Activated T-cell treated with anti-CD3 and anti-CD28 coated beads, Interleukin-2, amount 50 U/mL, for 4 hours (primary cell): ENCODE measurements around the gene HOXC4. TPM values are rescaled to one million over a fixed set of nuclear protein-coding genes. Genes with fewer than 3 reads are reported as not detected.
A peak's percentile ranks its signal among the peaks of the same experiment; 100 is the strongest.

Experiments
- ATAC-seq, 2 donors: fragments of 200-7000 bp; cut with Tn5 transposase; one replicate each; pipeline ENCODE4 v1.10.0; 2021
- DNase-seq: peaks from one replicate; pipeline ENCODE4 v3.0.0-alpha.2; 2020
- H3K27me3 Mint-ChIP-seq: one replicate; pipeline ENCODE4 v1.8.0; 2021; ENCODE audit warnings: low read depth, mixed read lengths
- H3K36me3 Mint-ChIP-seq: one replicate; pipeline ENCODE4 v1.8.0; 2022; ENCODE audit warnings: mixed read lengths; ENCODE audit not compliant: insufficient read depth
- H3K4me1 Mint-ChIP-seq: one replicate; pipeline ENCODE4 v1.8.0; 2021; ENCODE audit warnings: low read depth, mixed read lengths
- H3K4me3 Mint-ChIP-seq: one replicate; pipeline ENCODE4 v1.8.0; 2021; ENCODE audit warnings: mild to moderate bottlenecking, moderate library complexity, mixed read lengths
- H3K9me3 Mint-ChIP-seq: one replicate; pipeline ENCODE4 v1.8.0; 2021; ENCODE audit warnings: mixed read lengths
- total RNA-seq, 3 donors: library from RNA; stranded (reverse); gene quantifications; one replicate each; pipeline ENCODE4 v1.2.1, GENCODE V29; 2021

The HOXC4 gene
- total RNA-seq, 3 donors from 2014 or later = 0.16 to 0.40 (median 0.29) TPM

DNA sequence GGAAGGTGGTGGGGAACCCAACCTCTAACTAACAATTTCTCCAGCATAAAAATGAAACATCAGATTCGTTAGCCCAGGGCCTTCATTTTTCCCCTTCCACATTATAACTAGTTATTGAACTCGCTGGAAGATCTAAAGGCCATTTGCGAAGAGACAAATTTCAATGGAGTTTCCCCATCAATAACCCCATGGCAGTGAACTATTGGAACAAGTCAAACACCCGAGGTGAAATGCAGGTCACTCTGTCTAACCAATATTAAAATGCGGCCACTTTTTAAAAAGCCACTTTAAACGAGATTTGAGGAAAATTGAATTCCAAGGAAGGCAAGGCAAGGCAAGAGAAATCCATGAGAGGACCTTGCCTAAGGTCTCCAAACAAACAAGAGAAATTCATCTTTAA lies 4.5 kb upstream of the HOXC4 start:
- peaks cover 92% of the 10 kb centered on the region for H3K27me3 Mint-ChIP-seq
- H3K36me3 Mint-ChIP-seq = no peaks in the 10 kb centered on the region
- DNase-seq = no peak
- H3K9me3 Mint-ChIP-seq = no peaks in the 10 kb centered on the region
- no peak overlapping the region for H3K4me3 Mint-ChIP-seq
- peaks cover 35% of the 10 kb centered on the region for H3K4me1 Mint-ChIP-seq
- no peak for ATAC-seq

DNA sequence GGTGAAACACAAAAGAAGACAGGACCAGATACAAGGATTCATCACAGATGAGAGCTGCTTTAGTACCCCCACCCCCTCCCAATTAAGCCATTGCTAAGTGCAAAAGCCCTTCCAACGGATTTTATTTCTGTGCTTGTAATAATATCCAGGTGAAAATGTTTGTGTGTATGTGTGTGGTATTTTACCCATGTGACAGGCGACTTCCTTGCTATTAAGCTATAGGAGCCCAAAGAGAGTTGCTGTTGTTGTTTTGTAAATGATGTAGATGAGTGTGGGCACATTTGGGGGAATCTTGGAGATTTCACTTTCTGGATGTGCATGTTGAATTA lies 3.2 kb upstream of the HOXC4 start:
- no peak for ATAC-seq
- peaks cover 86% of the 10 kb centered on the region for H3K27me3 Mint-ChIP-seq
- H3K4me3 Mint-ChIP-seq = no peak overlapping the region

DNA sequence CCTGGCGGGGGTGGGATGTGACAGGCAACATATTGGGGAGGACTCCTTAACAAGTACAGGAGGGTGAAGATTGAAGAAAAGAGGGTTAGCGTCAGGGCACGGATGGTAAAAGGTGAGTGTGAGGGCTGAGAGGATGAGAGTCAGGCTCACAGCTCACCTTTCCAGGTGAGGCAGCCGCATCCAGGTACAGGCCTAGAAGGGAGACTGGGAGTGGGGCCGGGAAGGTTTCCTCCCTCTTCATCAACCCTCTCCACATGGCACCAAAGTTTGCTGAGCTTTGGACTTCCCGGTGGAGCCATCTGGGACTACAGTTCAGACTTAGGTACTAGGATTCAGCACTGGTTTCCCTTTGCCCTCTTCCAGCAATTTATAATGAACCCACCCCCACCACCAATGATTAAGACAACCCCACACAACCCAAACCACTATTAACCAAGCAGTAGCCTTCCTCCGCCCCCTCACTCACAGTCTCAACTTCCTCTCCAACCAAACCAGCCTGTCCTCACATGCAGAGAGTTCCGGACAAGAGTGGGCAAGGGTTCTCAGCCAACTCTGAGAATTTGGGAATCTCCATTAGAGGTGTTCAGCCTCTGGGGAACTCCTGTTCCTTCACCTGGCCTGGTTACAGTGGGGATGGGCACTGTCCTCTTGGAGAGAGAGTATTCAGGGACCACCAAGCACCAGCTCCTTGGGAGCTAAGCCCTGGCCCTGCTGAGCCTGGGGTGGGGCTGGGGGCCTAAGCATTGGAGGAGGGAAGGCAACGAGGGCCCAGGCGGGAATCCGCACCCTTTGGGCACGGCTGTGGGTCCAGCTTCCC lies 2.4 kb upstream of the HOXC4 start:
- ATAC-seq (no peak), DNase-seq (no peak)
- Mint-ChIP-seq H3K4me3 (no peak overlapping the region), H3K4me1 (peaks cover 38% of the 10 kb centered on the region), H3K36me3 (no peaks in the 10 kb centered on the region), H3K27me3 (peaks cover 83% of the 10 kb centered on the region), H3K9me3 (no peaks in the 10 kb centered on the region)

More for the DNA sequence above, 3.2 kb upstream of the HOXC4 start:
- H3K36me3 Mint-ChIP-seq = no peaks in the 10 kb centered on the region
- peaks cover 38% of the 10 kb centered on the region for H3K4me1 Mint-ChIP-seq
- no peak for DNase-seq
- H3K9me3 Mint-ChIP-seq = no peaks in the 10 kb centered on the region

DNA sequence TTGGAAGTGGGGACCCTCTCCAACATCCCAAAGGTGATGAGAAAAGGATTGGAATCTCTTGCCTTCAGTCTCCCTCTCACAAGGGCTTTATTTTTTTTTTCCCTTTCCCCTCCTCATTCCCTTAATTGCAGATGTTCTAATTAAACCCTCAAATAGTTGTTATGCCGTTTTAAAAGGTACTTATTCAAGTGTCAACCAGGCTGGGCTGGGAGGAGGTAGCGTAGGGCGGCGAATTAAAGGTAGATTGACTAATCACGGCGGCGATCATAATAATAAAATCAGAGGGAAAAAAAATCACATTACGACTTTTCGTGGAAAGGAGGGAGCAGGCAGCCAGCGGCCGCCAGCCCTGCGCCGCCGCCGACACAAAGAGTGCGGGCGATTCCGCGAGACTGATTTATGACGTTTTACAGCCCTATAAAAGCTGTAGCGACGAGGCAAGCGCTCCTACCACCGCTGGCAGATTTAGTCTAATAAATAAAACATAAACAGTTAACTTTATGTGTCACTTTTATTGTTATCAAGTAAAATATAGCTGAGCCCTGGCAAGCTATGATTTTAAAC lies 1.7 kb upstream of the HOXC4 start:
- ATAC-seq (no peak), DNase-seq (no peak)
- Mint-ChIP-seq H3K4me1 (peaks cover 37% of the 10 kb centered on the region), H3K4me3 (no peak overlapping the region), H3K27me3 (peaks cover 78% of the 10 kb centered on the region), H3K9me3 (no peaks in the 10 kb centered on the region), H3K36me3 (no peaks in the 10 kb centered on the region)

DNA sequence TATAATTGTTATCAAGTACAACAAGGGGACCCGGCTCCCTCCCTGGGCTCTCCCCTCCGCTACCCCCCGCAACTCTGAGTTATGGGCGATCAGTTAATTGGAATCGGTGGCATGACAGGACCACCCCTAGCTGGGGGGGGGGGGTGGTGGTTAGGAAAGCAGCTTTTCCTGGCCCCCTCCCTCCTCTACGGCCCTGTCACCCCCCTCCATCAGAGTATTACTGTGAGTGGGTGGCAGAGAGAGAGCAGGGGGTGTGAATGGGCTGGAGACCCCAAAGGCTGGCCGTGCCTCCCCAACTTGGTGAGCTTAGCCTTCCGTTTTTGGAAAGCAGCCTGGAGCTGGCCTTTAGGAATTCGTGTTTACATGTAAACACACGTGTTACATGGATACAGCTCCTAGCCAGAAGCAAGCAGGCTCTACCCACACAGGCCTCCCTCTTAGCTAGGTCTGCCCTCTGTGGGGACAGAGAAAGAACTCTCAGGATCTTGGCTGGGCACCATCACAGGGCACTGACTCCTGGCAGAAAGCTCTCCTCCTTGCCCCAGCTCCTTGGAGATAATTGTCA lies 1.1 kb upstream of the HOXC4 start:
- DNase-seq (no peak), ATAC-seq (peak in 1 of 2 donors; percentile 5)
- peaks cover 35% of the 10 kb centered on the region for H3K4me1 Mint-ChIP-seq
- no peaks in the 10 kb centered on the region for H3K36me3 Mint-ChIP-seq
- H3K4me3 Mint-ChIP-seq = peak overlapping the region; percentile 68
- H3K27me3 Mint-ChIP-seq = peaks cover 77% of the 10 kb centered on the region
- H3K9me3 Mint-ChIP-seq = no peaks in the 10 kb centered on the region

DNA sequence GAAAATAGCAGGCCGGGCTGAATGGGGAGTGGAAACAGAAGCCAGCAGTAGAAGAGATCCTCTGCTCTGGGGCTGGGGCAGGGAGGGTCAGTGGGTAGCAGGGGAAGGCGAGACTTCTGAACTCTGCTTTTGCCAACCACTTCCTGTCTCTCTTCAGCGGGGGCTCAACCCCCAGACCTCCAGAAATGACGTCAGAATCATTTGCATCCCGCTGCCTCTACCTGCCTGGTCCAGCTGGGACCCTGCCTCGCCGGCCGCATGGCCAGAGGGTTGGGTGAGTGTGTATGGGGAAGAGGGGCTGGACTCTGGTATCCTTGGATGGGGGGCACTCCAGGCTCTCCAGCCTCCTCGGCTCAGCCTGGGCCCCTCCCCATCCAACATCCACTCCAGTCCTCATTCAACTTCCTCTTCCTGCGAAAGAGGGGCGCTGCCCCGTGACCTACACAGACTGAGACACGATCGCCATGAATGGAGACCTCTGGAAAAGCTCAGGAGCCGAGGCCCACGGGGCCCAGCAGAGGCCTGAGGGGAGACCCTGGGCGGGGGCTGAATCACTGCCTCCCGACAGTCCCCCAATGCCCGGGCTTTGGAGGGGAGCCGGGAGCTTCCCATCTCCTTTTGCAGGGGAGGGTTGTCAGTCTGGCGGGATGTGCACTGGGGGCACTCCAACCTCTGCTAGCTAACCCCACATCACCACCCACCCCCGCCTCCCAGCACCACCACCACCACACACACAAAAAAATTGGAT lies 458 bp upstream of the HOXC4 start:
- peaks cover 73% of the 10 kb centered on the region for H3K27me3 Mint-ChIP-seq
- no peak for DNase-seq
- H3K36me3 Mint-ChIP-seq = no peaks in the 10 kb centered on the region
- H3K9me3 Mint-ChIP-seq = no peaks in the 10 kb centered on the region
- peak; percentile 30 to 52 for ATAC-seq
- H3K4me3 Mint-ChIP-seq = peak overlapping the region; percentile 68
- peaks cover 33% of the 10 kb centered on the region for H3K4me1 Mint-ChIP-seq

GRCh38 chr12:54054742-54055194 lies 1.1 kb downstream of the HOXC4 start:
- H3K27me3 Mint-ChIP-seq = peaks cover 71% of the 10 kb centered on the region
- ATAC-seq = no peak
- H3K4me3 Mint-ChIP-seq = peak overlapping the region; percentile 25
- DNase-seq = no peak
- H3K9me3 Mint-ChIP-seq = no peaks in the 10 kb centered on the region
- no peaks in the 10 kb centered on the region for H3K36me3 Mint-ChIP-seq
- peaks cover 33% of the 10 kb centered on the region for H3K4me1 Mint-ChIP-seq

GRCh38 chr12:54055552-54055951 lies 1.9 kb downstream of the HOXC4 start:
- DNase-seq (no peak), ATAC-seq (no peak)
- Mint-ChIP-seq H3K4me3 (no peak overlapping the region), H3K4me1 (peaks cover 26% of the 10 kb centered on the region), H3K36me3 (no peaks in the 10 kb centered on the region), H3K9me3 (no peaks in the 10 kb centered on the region), H3K27me3 (peaks cover 69% of the 10 kb centered on the region)

- Mint-ChIP-seq H3K36me3 (no peaks in the 10 kb centered on the region), H3K4me3 (no peak overlapping the region)
- no peak for ATAC-seq
Measured at GRCh38 chr12:54056110-54056509, 2.5 kb downstream of the HOXC4 start.

DNA sequence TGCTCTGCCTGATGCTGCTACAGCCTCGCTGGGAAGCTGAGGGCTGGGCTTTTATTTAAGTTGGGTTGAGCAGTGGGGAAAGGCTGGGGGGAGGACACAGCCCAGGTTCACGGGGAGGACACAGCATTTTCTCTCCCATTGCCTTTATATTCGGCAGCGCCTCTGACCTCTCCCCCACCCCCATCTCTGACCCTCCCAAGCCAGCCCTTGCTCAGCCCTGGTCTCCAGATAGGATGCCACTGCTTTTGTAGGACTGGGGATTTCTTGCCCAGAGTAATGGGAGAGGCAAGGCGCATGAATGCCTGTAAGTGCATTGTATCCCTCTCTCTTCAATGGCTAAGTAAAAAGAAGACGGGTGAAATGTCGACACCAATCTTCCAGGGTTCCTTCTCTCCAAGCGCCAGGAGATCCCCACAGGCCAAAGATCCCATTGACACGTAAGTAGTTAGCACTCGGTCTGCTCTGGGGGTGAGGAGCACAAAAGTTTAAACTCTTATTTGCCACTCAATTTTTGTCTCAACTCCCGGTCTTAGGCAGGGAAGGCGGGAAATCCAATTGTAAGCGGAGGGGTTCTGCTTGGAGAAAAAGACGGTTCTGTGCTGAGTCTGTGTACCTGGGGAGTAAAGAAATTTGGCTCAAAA lies 4.6 kb downstream of the HOXC4 start:
- H3K4me3 Mint-ChIP-seq = no peak overlapping the region
- no peak for ATAC-seq
- peaks cover 71% of the 10 kb centered on the region for H3K27me3 Mint-ChIP-seq
- peaks cover 11% of the 10 kb centered on the region for H3K4me1 Mint-ChIP-seq
- H3K9me3 Mint-ChIP-seq = no peaks in the 10 kb centered on the region
- DNase-seq = no peak
- H3K36me3 Mint-ChIP-seq = no peaks in the 10 kb centered on the region

More at GRCh38 chr12:54056110-54056509, 2.5 kb downstream of the HOXC4 start:
- H3K9me3 Mint-ChIP-seq = no peaks in the 10 kb centered on the region
- H3K27me3 Mint-ChIP-seq = peaks cover 69% of the 10 kb centered on the region
- peaks cover 25% of the 10 kb centered on the region for H3K4me1 Mint-ChIP-seq
- DNase-seq = no peak

DNA sequence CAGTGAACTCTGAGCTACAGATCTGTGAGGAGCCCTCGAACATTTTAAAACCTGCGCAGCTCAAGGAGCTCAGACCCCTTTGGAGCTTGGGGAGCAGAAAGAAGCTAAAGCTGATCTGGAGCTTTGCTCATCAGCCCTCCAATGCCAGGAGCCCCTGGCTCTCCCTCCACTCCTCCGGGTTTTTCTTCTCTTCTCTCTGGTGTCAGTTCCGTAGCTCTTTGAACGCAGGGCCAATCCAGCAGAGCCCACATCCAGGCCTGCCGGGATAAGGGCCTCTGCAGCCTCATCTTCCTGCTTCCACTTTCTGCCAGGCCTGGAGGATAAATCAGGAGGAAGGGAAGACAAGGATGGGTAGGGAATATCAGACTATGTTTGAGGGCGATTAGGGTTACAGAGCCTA lies 6.0 kb downstream of the HOXC4 start:
- DNase-seq (no peak), ATAC-seq (no peak)
- peaks cover 73% of the 10 kb centered on the region for H3K27me3 Mint-ChIP-seq
- H3K9me3 Mint-ChIP-seq = no peaks in the 10 kb centered on the region
- H3K36me3 Mint-ChIP-seq = no peaks in the 10 kb centered on the region
- no peak overlapping the region for H3K4me3 Mint-ChIP-seq
- H3K4me1 Mint-ChIP-seq = peaks cover under 1% of the 10 kb centered on the region

GRCh38 chr12:54060174-54060974 lies 6.7 kb downstream of the HOXC4 start:
- Mint-ChIP-seq H3K4me1 (no peaks in the 10 kb centered on the region), H3K36me3 (no peaks in the 10 kb centered on the region), H3K9me3 (no peaks in the 10 kb centered on the region), H3K4me3 (no peak overlapping the region), H3K27me3 (peaks cover 73% of the 10 kb centered on the region)
- ATAC-seq (no peak), DNase-seq (no peak)

GRCh38 chr12:54060975-54061778 lies 7.5 kb downstream of the HOXC4 start:
- Mint-ChIP-seq H3K27me3 (peaks cover 73% of the 10 kb centered on the region), H3K4me3 (no peak overlapping the region), H3K9me3 (no peaks in the 10 kb centered on the region), H3K36me3 (no peaks in the 10 kb centered on the region), H3K4me1 (no peaks in the 10 kb centered on the region)
- DNase-seq (no peak), ATAC-seq (no peak)
